CD4-positive, alpha-beta T cell (primary cell): ENCODE measurements around the gene EEFSEC. TPM values are rescaled to one million over a fixed set of nuclear protein-coding genes. Genes with fewer than 3 reads are reported as not detected.

Experiments
- ATAC-seq: fragments of 200-7000 bp; cut with Tn5 transposase; one replicate; pipeline ENCODE4 v1.10.0; 2022; ENCODE audit warnings: mild to moderate bottlenecking; ENCODE audit not compliant: poor library complexity
- CTCF ChIA-PET: fragments of 350-600 bp; sonication (Branson Sonifier 250); formaldehyde crosslinking; loops from one replicate; lab custom pipeline; 2021; ENCODE audit warnings: antibody characterized with exemption, inconsistent platforms; lab: Charles Lee
- POLR2A ChIA-PET: fragments of 350-600 bp; sonication (Branson Sonifier 250); formaldehyde crosslinking; loops from one replicate; lab custom pipeline; 2021; ENCODE audit warnings: antibody characterized with exemption, inconsistent platforms; lab: Charles Lee
- DNase-seq, 14 experiments: peaks; one replicate each; pipeline ENCODE4 v3.0.0-alpha.2; 2013 to 2020; ENCODE audit warnings: mixed read lengths in 2 of 14
- H3K27ac ChIP-seq, 2 donors: one replicate each; pipeline versions ENCODE4 v1.5.1 to v1.7.0; 2013; ENCODE audit warnings: low read length in 2 of 2, low read depth in 1 of 2, mild to moderate bottlenecking in 1 of 2
- H3K27me3 ChIP-seq, 2 experiments: 1 replicate in 1 of 2; 2 replicates in 1 of 2; pipeline versions ENCODE4 v1.6.1 to v1.7.0; 2013; ENCODE audit warnings: low read length in 2 of 2, control low read depth in 1 of 2, mild to moderate bottlenecking in 1 of 2, moderate library complexity in 1 of 2; ENCODE audit not compliant: insufficient read depth in 2 of 2, control insufficient read depth in 1 of 2
- H3K36me3 ChIP-seq: one replicate; pipeline ENCODE4 v1.6.1; 2013; ENCODE audit warnings: low read length, control low read depth; ENCODE audit not compliant: insufficient read depth
- H3K4me1 ChIP-seq: one replicate; pipeline ENCODE4 v1.6.1; 2013; ENCODE audit warnings: low read length, control low read depth; ENCODE audit not compliant: insufficient read depth
- H3K4me3 ChIP-seq: one replicate; pipeline ENCODE4 v1.5.1; 2013; ENCODE audit warnings: mild to moderate bottlenecking, low read length, moderate library complexity
- H3K9me3 ChIP-seq, 2 experiments: 1 replicate in 1 of 2; 2 replicates in 1 of 2; pipeline versions ENCODE4 v1.6.1 to v1.7.0; 2013; ENCODE audit warnings: low read length in 2 of 2, mild to moderate bottlenecking in 2 of 2, control low read depth in 1 of 2, moderate library complexity in 1 of 2; ENCODE audit not compliant: control insufficient read depth in 1 of 2, insufficient read depth in 1 of 2
- H3K27ac Mint-ChIP-seq: one replicate; pipeline ENCODE4 v1.8.0; 2020; ENCODE audit warnings: mixed read lengths
- H3K27me3 Mint-ChIP-seq: one replicate; pipeline ENCODE4 v1.8.0; 2021; ENCODE audit warnings: mixed read lengths
- H3K36me3 Mint-ChIP-seq: one replicate; pipeline ENCODE4 v1.8.0; 2021; ENCODE audit warnings: low read depth, mixed read lengths
- H3K4me1 Mint-ChIP-seq: one replicate; pipeline ENCODE4 v1.8.0; 2021; ENCODE audit warnings: low read depth, mixed read lengths
- H3K4me3 Mint-ChIP-seq: one replicate; pipeline ENCODE4 v1.8.0; 2020; ENCODE audit warnings: mild to moderate bottlenecking, mixed read lengths
- H3K9me3 Mint-ChIP-seq: one replicate; pipeline ENCODE4 v1.8.0; 2020; ENCODE audit warnings: mixed read lengths
- intact Hi-C, 2 experiments: fragments of 100-400 bp; cut with DNase I in 1 of 2; cut with micrococcal nuclease in 1 of 2; formaldehyde crosslinking; loops; one replicate each; pipeline versions ENCODE4 v1.15.1 to v1.9.0; 2023 to 2025; cut with DNase I, micrococcal nuclease
- total RNA-seq, 174 experiments: library from RNA in 2 of 174; stranded (reverse) in 2 of 174; gene quantifications; one replicate each; pipeline ENCODE4 v1.2.3 and lab custom pipeline; 2021 to 2026
- TF ChIP-seq, protein P1 (sequence below): fragments of 200-600 bp; IDR thresholded peaks from one replicate; pipeline ENCODE4 v1.8.0; 2022; ENCODE audit warnings: antibody characterized with exemption, mild to moderate bottlenecking

EEFSEC gene
- total RNA-seq, 2 experiments from 2014 or later, result 13.1 to 13.9 TPM

DNA sequence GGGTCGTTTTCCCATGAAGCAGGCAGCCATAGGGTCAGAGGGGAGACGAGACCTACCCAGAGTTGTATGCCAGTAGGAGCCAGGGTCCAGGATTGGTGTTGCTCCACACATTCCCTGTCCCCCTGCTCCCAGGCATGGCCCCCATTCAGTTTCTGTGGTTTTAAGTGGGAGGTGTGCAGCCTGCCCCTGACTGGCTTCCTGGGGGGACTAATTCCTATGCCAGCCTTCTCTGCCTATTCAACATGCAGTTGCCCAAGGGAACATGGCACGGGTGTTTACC is 126.3 kb downstream of the EEFSEC start:
- intact Hi-C loops, result no loop called here
- Mint-ChIP-seq H3K27ac (no peak overlapping the region), H3K36me3 (peaks cover 9% of the 10 kb centered on the region), H3K4me3 (no peak overlapping the region), H3K27me3 (no peaks in the 10 kb centered on the region), H3K9me3 (no peaks in the 10 kb centered on the region), H3K4me1 (peaks cover 5% of the 10 kb centered on the region)
- TF ChIP-seq, protein P1, sequence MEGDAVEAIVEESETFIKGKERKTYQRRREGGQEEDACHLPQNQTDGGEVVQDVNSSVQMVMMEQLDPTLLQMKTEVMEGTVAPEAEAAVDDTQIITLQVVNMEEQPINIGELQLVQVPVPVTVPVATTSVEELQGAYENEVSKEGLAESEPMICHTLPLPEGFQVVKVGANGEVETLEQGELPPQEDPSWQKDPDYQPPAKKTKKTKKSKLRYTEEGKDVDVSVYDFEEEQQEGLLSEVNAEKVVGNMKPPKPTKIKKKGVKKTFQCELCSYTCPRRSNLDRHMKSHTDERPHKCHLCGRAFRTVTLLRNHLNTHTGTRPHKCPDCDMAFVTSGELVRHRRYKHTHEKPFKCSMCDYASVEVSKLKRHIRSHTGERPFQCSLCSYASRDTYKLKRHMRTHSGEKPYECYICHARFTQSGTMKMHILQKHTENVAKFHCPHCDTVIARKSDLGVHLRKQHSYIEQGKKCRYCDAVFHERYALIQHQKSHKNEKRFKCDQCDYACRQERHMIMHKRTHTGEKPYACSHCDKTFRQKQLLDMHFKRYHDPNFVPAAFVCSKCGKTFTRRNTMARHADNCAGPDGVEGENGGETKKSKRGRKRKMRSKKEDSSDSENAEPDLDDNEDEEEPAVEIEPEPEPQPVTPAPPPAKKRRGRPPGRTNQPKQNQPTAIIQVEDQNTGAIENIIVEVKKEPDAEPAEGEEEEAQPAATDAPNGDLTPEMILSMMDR, result no peak
- Histone ChIP-seq H3K9me3 (no peaks in the 10 kb centered on the region), H3K4me1 (no peaks in the 10 kb centered on the region), H3K4me3 (no peak overlapping the region), H3K27me3 (no peaks in the 10 kb centered on the region), H3K27ac (no peak overlapping the region), H3K36me3 (peaks cover 14% of the 10 kb centered on the region)
- POLR2A ChIA-PET, result no interaction called here
- CTCF ChIA-PET, result no interaction called here
- DNase-seq (no peak), ATAC-seq (no peak)

DNA sequence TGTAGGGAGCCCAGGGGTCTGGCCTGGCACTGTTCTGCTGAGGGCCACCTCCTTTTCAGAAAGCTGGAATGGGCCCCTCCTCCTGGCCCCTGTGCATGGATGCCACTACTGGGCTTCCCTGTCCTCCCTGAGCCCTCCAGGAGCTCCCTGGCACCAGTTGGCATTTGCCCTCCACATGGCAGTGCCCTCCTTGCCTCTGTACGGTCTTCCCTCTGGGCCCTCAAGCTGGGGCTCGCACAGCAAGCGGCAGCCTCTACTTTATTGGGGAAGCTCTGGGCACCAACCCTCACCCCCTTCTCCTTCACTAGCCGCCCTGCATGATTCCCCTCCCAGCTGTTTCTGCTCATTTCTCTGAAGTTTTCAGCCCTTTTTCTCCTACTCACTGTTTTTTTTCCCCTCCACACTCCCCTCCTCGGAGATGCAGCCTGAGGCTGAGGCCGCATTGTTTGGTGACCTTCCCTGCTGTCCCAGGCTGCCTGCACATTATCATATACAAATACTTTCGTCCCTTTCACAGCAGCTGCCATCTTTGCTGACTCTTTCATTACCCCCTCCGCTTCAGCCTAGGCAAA is 127.3 kb downstream of the EEFSEC start:
- ATAC-seq (no peak), DNase-seq (no peak)
- Mint-ChIP-seq H3K4me1 (peaks cover 5% of the 10 kb centered on the region), H3K4me3 (no peak overlapping the region), H3K27ac (no peak overlapping the region), H3K9me3 (no peaks in the 10 kb centered on the region), H3K27me3 (no peaks in the 10 kb centered on the region), H3K36me3 (peaks cover 19% of the 10 kb centered on the region)
- POLR2A ChIA-PET, result no interaction called here
- CTCF ChIA-PET, result no interaction called here
- H3K36me3 ChIP-seq, result peaks cover 14% of the 10 kb centered on the region
- no peaks in the 10 kb centered on the region for H3K9me3 ChIP-seq
- no peak overlapping the region for H3K27ac ChIP-seq
- H3K4me3 ChIP-seq, result no peak overlapping the region
- no peaks in the 10 kb centered on the region for H3K27me3 ChIP-seq
- no peaks in the 10 kb centered on the region for H3K4me1 ChIP-seq
- TF ChIP-seq, protein P1, result no peak
- intact Hi-C loops, result no loop called here

DNA sequence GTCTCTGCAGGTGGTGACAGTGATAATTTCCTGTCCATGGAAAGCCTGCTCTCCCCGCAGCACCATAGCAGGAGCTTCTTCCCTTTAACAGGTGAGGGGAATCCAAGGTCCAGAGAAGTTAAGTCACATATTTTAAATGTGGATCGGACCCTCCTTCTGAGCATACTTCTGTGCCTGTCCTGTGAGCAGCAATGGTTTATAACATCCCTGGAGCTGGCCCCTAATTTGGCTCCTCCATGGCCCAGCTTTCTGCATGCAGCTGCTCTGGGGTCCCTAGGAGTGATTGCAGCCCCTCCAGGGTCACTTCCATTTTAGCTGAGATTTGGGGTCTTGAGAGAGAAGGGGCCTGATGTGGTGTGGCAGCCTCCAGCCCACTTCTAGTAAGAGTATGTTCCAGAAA is 127.8 kb downstream of the EEFSEC start:
- H3K4me1 Mint-ChIP-seq, result peaks cover 5% of the 10 kb centered on the region
- H3K27ac Mint-ChIP-seq, result no peak overlapping the region

More for the DNA sequence above, 127.8 kb downstream of the EEFSEC start:
- intact Hi-C loops, result no loop called here
- no peak overlapping the region for H3K27ac ChIP-seq
- no peaks in the 10 kb centered on the region for H3K27me3 ChIP-seq
- TF ChIP-seq, protein P1, result no peak
- Mint-ChIP-seq H3K27me3 (no peaks in the 10 kb centered on the region), H3K36me3 (peaks cover 22% of the 10 kb centered on the region), H3K9me3 (no peaks in the 10 kb centered on the region), H3K4me3 (no peak overlapping the region)
- no peak for ATAC-seq
- POLR2A ChIA-PET, result no interaction called here
- CTCF ChIA-PET, result no interaction called here
- no peak overlapping the region for H3K4me3 ChIP-seq
- no peaks in the 10 kb centered on the region for H3K9me3 ChIP-seq
- H3K36me3 ChIP-seq, result peaks cover 14% of the 10 kb centered on the region
- no peaks in the 10 kb centered on the region for H3K4me1 ChIP-seq
- no peak for DNase-seq
